ENCODE results near the gene SCAI. TPM values are rescaled to one million over a fixed set of nuclear protein-coding genes. Genes with fewer than 3 reads are reported as not detected.
"Not testable (repeated sequence)": the region's sequence is repeated elsewhere in the genome, so short reads cannot be mapped to it uniquely, and the experiment has no call there.

Gene SCAI
- total RNA-seq, 1 experiment from 2014 or later = 5.3 TPM

DNA sequence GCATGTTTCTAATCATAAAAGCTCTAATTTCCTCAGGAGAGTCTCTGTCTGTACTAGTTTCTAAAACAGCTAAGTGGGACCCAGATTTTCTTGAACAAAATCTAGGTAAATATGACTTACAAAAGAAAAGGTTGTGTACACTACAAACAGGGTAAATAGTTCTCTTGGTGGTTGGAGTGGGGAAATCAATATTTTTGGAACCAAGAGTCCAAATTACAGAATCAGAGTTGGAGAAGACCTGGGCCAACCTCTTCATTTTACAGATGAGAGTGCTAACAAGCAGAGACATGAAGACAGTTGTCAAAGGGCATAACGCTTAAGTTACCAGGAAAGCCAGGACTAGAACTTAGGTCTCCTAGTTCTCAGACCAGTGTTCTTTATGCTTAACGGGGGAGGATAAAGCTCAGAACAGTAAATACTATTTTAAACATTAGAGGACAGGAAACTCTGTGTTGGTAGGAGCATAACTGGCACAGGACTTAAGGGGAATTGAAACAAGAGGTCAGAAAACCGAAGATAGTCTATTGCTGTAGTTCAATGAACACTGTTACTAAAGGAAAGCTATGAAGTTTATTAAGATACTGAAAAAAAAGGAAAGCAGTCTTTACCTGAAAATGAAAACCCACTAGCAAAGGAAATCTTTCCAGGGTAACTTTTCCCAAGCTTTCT, 193.1 kb downstream of the SCAI start:
- DNase-seq (ENCODE audit: extremely low read depth, low read depth) = no peak

- DNase-seq (ENCODE audit: extremely low read depth, low read depth) = no peak
These were observed 193.9 kb downstream of the SCAI start for GRCh38 chr9:124949387-124949786.

DNA sequence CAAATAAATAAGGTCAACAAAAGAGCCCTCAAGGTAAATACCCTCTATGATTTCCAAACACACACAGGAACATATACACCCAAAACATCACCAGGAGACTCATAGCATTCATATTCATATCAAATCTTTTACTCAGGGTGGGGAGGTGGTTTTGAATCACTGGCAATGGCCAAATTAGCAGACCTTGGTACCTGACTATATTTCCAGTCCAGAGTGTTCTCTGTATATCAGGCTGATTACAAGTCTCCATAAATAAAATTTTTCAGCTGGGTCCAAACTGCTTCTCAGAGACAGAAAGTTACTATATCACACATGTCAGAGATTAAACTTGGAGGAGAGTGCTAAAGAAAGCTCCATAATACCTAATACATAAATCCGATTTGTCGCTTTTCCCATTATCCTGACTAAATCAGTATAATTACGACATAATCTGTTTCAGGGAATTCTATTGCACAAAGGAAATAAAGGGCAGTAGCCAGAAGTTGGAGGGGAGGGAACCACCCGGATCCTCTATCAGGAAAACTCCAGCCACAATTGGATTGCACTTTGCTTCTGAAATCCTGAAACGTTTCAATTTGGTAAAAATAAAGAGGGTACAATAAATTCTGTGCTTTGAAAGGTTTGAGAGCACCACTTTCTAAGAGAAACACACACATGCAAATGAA, 195.5 kb downstream of the SCAI start:
- no peak for DNase-seq (ENCODE audit: extremely low read depth, low read depth)

GRCh38 chr9:124946167-124946566, 197.2 kb downstream of the SCAI start:
- DNase-seq (ENCODE audit: extremely low read depth, low read depth) = no peak

DNA sequence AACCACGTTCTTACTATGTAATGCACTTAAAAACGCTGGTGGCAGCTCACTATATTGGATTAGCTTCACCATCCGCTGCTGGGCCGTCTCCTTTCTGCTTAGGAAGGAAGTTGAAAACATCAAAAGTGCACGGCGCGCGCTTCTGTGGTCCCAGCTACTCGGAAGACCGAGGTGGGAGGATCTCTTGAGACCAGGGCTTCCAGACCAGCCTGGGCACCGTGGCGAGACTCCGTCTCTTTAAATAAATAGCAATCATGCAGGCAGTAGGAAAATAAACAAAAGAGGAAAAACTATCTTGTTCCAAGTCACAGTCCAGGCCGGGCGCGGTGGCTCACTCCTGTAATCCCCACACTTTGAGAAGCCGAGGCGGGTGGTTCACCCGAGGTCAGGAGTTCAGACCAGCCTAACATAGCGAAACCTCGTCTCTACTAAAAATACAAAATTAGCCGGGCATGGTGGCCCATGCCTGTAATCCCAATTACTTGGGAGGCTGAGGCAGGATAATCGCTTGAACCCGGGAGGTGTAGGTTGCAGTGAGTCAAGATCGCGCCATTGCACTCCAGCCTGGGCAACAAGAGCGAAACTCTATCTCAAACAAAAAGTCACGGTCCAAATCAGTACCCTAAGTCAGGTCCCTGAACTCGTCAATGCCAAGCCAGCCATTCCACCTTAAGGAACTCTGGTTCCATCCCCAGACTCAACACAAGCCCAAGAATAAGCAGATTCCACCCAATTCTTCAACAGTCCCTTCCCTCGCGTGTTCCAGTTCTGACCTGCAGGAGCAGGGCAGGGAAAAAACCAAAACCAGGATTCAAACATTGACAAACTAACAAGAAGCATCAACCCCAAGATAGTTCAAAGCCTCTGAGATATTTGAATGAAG, 201.4 kb downstream of the SCAI start:
- no peak for DNase-seq (ENCODE audit: extremely low read depth, low read depth)

DNA sequence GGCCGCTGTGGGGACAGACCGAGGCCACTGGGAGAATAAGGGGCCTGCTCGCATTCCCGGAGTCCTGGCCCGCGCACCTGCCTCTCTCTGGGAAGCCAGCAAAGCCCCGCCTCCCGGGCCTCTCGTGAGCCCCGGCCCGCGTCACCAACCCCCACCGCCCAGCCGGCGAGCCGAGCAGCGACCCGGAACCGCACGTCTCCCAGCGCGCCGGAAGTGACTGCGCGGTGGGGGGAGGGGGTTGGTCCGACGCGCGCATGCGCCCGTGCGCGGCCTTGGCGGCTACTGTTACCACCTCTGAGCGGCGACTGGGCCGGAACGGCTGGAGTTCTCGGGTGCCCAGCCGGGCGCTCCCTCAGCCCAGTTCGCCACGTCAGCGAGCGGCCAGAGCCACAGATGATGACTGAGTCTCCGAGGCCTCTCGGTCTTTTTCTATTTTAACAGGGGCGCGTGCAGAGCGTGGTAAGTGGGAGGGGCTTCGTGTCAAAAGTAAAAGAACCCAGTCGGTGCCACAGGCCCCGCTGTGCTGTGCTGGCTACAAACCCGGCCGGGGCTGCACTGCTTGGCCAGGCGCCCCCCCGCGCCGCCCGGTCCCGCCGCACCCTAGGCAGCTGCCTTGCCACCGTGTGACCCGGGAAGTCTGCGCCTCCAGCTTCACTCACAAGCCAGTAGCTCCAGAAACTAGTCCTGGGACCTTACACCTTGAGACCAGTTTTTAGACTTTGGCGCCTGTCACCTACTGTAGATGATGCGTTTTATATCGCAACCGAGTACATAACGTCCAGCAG, 202.2 kb downstream of the SCAI start, which contains the start of gene GOLGA1:
TSS of gene GOLGA1 (minus strand) at position 190 of the 785 bp plus-strand sequence. CDS start 2,372 bp downstream, outside the sequence.
- DNase-seq (ENCODE audit: extremely low read depth, low read depth) = peak; percentile 92

GRCh38 chr9:124940521-124940893, 202.8 kb downstream of the SCAI start:
- DNase-seq (ENCODE audit: extremely low read depth, low read depth) = no peak

GRCh38 chr9:124939944-124940343, 203.4 kb downstream of the SCAI start:
- DNase-seq (ENCODE audit: extremely low read depth, low read depth) = no peak

- no peak for DNase-seq (ENCODE audit: extremely low read depth, low read depth)
These were observed 209.0 kb downstream of the SCAI start for GRCh38 chr9:124934290-124934689.

DNA sequence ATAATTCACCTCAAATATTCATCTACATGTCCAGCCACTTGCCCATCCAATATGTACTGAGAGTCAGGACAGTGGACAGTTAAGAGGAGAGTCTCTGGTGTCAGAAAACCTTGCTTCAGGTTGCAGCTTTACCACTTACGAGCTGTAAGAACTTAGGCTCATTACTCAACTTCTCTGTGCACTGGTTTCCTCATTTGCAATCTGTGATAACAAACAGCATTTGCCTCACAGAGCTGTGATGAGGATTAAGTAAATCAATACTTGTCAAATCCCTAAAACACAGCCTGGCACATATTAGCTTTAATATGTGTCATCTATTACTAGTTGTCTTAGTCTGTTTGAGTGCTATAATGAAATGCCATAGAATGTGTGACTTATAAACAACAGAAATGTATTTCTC, 211.0 kb downstream of the SCAI start:
- DNase-seq (ENCODE audit: extremely low read depth, low read depth) = no peak

DNA sequence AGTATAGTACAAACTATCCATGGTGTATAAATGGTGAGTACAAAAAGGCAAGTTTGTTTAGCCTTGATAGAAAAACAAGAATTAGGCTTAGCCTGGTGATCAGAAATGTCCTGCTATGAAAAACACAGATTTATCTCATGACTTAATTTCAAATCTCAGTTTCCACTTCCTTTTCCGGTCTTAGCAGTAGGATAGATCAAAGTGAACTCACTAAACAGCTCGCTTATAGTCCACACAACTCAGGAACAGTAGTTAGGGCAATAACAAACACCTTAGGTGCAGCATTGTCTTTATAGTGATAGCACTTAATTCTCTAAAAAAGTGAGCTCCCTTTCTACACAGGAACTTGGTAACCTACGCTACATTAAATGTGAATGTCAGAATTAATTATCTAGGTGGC, 213.9 kb downstream of the SCAI start:
- DNase-seq (ENCODE audit: extremely low read depth, low read depth) = no peak

DNA sequence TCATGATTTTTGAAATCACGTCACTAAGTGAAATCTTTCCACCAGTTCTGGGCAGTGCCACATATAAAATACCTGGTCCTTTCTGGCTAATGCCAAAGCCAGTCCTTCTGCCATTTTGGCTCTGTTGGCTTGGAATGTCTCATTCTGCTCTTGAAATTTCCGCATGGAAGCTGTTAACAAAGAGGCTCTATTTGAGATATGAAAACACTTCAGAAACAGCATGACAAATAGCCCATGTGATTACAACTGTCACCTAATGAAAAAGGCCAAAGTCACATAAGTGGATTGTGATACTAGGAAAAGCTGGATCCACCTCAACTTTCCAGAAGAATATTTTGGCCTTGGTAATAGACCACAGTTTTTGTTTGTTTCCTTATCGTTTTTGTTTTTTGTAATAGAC, 215.2 kb downstream of the SCAI start:
- no peak for DNase-seq (ENCODE audit: extremely low read depth, low read depth)

DNA sequence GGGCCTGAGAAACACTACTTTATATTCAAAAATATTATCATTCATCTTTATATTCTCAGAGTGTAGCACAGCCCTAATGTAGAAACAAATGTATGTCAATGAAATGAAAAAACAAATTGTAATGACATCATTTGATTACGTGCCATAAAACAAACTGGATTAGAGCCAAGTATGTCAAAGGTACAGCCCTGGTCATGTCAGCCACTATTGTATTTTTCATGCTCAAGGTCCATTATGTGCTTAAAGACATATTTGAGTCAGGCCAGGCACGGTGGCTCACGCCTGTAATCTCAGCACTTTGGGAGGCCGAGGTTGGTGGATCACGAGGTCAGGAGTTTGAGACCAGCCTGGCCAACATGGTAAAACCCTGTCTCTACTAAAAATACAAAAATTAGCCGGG, 222.9 kb downstream of the SCAI start:
- DNase-seq (ENCODE audit: extremely low read depth, low read depth) = not testable (repeated sequence)

- no peak for DNase-seq (ENCODE audit: extremely low read depth, low read depth)
These were observed 228.4 kb downstream of the SCAI start for GRCh38 chr9:124914753-124915405.

GRCh38 chr9:124913378-124913777, 229.9 kb downstream of the SCAI start:
- DNase-seq (ENCODE audit: extremely low read depth, low read depth) = no peak

DNA sequence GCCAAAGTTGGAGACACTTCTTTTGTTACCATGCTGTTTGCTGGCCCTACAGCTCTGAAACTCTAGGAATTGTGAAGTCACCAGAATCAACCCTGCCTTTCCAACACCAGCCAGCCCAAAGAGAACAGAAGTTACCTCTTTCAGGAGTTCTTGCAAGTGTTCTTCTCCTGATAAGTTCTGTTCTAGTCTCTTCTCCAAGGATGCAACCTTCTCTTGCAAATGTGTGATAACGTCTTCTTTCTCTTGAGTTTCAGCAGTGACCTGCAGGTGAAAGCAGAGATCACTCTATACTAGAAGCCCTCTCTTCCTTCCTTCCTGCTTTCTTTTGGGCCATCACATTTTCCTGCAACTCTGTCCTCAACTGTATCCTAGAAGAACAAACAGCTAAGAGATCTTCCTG, 231.6 kb downstream of the SCAI start:
- DNase-seq (ENCODE audit: extremely low read depth, low read depth) = no peak

DNA sequence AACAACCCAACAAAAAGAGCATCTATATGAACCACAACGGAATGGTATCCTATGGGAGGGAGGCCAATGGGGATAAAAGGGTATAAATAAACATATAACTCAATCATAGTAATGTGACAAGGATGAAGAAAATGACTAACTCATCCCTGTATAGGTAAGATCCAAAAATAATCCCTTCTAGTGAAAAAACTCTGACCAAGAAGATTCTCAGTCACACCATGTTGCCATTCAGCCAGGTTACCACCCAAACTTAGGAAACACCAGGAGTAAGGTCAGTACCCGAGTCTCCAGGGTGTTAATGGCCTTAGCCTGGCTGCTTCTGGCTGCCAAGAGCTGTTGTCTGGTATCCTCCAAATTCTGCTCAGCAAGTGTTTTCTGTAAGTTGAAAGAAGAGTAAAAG, 235.2 kb downstream of the SCAI start:
- no peak for DNase-seq (ENCODE audit: extremely low read depth, low read depth)

GRCh38 chr9:124906966-124907365, 236.4 kb downstream of the SCAI start:
- DNase-seq (ENCODE audit: extremely low read depth, low read depth) = no peak

DNA sequence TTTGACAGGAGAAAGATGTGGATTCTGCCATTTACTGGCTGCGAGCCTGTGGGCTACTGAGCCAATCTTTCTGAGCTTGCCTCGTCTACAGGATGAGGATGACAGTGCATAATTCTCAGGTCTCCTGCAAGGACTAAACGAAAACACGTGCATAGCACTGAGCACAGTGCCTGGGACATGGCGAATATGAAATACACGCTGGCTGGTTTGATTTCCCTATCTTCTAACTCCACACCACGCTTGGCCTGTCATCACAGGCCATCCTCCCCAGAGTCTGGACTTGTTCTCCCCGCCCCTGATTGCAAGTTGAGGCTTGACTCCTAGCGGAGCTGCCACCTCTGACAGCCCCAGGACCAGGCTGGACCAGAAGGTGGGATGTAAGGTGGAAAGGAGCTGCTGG, 243.5 kb downstream of the SCAI start:
- DNase-seq (ENCODE audit: extremely low read depth, low read depth) = no peak

All from NCI-H460 (cell line).